HepG2 (cell line): ENCODE data around the gene LEF1.

ENCODE experiments used
- CHCHD3 ChIP-seq: sonication (generic); formaldehyde crosslinking; IDR thresholded peaks from 2 replicates; pipeline ENCODE4 v1.8.0; 2022; ENCODE audit warnings: mild to moderate bottlenecking, missing genetic modification reagents, moderate library complexity
- CTCF ChIP-seq: sonication (generic); formaldehyde crosslinking; IDR thresholded peaks from 2 replicates; pipeline ENCODE4 v1.5.0; 2020; ENCODE audit warnings: mild to moderate bottlenecking, missing genetic modification reagents, moderate library complexity
- HDAC2 ChIP-seq: sonication (generic); formaldehyde crosslinking; IDR thresholded peaks from 2 replicates; pipeline ENCODE4 v1.4.0; 2020; ENCODE audit warnings: missing genetic modification reagents
- KAT8 ChIP-seq: IDR thresholded peaks from 2 replicates; pipeline ENCODE4 v1.6.1; 2016; ENCODE audit warnings: missing genetic modification reagents, missing compliant biosample characterization
- NONO ChIP-seq, 2 experiments: fragments of 450-650 bp in 1 of 2; sonication (generic) in 1 of 2; formaldehyde crosslinking in 1 of 2; IDR thresholded peaks in 1 of 2; conservative IDR thresholded peaks in 1 of 2; 2 replicates each; pipeline versions ENCODE4 v1.6.1 to v1.8.0; 2017 to 2022; ENCODE audit warnings: mild to moderate bottlenecking in 1 of 2, missing genetic modification reagents in 1 of 2, moderate library complexity in 1 of 2
- POLR2A ChIP-seq, 2 experiments: IDR thresholded peaks; 2 replicates each; pipeline ENCODE4 v1.6.1; 2011; ENCODE audit warnings: low read depth in 2 of 2, low read length in 2 of 2, mild to moderate bottlenecking in 1 of 2, moderate library complexity in 1 of 2; ENCODE audit not compliant: insufficient read depth in 1 of 2
- POLR2AphosphoS5 ChIP-seq: IDR thresholded peaks from 2 replicates; pipeline ENCODE4 v1.6.1; 2012; ENCODE audit warnings: low read depth, low read length

DNA sequence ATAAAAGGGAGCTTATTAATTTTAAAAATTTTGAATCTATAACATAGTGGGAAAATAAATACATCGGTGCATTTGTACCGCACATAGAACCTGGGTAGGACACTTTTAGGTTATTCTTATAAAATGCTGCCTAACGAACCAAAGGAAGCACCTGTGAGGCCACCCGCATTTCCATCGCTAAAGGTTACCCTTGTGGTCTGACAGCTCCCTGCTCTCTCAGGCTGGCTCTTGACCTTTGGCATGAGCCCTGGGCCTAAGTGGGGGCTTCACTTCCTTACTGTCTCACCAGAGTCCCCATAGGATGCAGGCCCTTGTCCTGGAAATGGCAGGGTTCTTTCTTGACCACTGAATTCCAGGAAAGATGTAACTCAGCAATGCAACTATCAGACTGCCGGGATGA, 133.0 kb downstream of the LEF1 start:
- TF ChIP-seq CHCHD3 (CRISPR knock-in tag) (no peak), NONO (IDR thresholded peaks at IDR 0.05) (no peak), NONO (CRISPR knock-in tag; conservative IDR thresholded peaks at IDR 0.05) (no peak), POLR2AphosphoS5 (no peak), KAT8 (no peak), HDAC2 (no peak), POLR2A (IDR thresholded peaks at IDR 0.05; ENCODE audit: insufficient read depth in 1 of 2, low read depth in 2 of 2, low read length in 2 of 2) (no peak), CTCF (CRISPR knock-in tag) (no peak)
